H9 (cell line): ENCODE data around the gene ECHS1. TPM values are rescaled to one million over a fixed set of nuclear protein-coding genes. Genes with fewer than 3 reads are reported as not detected.
"Not testable (repeated sequence)": the region's sequence is repeated elsewhere in the genome, so short reads cannot be mapped to it uniquely, and the experiment has no call there.

Experiments used
- DNase-seq: peaks from one replicate; pipeline ENCODE4 v3.0.0-alpha.2; 2017
- H2AFZ ChIP-seq: one replicate; pipeline ENCODE4 v1.6.1; 2013; ENCODE audit warnings: mild to moderate bottlenecking, low read length, control low read depth, moderate library complexity
- H2AK5ac ChIP-seq: 2 replicates; pipeline ENCODE4 v1.6.1; 2013; ENCODE audit warnings: low read length, control low read depth, mixed read lengths; ENCODE audit not compliant: insufficient read length
- H2BK120ac ChIP-seq: one replicate; pipeline ENCODE4 v1.6.1; 2013; ENCODE audit warnings: low read depth, mild to moderate bottlenecking, low read length, control low read depth, inconsistent platforms; ENCODE audit not compliant: poor library complexity, severe bottlenecking
- H2BK12ac ChIP-seq: 2 replicates; pipeline ENCODE4 v1.6.1; 2013; ENCODE audit warnings: low read length, control low read depth, mixed read lengths, low read depth; ENCODE audit not compliant: insufficient read length
- H2BK15ac ChIP-seq: 2 replicates; pipeline ENCODE4 v1.6.1; 2013; ENCODE audit warnings: low read depth, low read length, control low read depth
- H2BK20ac ChIP-seq: one replicate; pipeline ENCODE4 v1.6.1; 2013; ENCODE audit warnings: low read depth, mild to moderate bottlenecking, low read length, control low read depth, inconsistent platforms; ENCODE audit not compliant: poor library complexity, severe bottlenecking
- H2BK5ac ChIP-seq: 2 replicates; pipeline ENCODE4 v1.6.1; 2013; ENCODE audit warnings: low read length, control low read depth, mixed read lengths; ENCODE audit not compliant: insufficient read length
- H3K14ac ChIP-seq: 2 replicates; pipeline ENCODE4 v1.6.1; 2013; ENCODE audit warnings: low read length, control low read depth; ENCODE audit not compliant: insufficient read depth
- H3K18ac ChIP-seq: 2 replicates; pipeline ENCODE4 v1.6.1; 2013; ENCODE audit warnings: low read depth, mild to moderate bottlenecking, mixed read lengths, low read length, control low read depth; ENCODE audit not compliant: insufficient read length
- H3K23ac ChIP-seq: 2 replicates; pipeline ENCODE4 v1.6.1; 2013; ENCODE audit warnings: low read length, control low read depth, mixed read lengths, low read depth; ENCODE audit not compliant: insufficient read length
- H3K23me2 ChIP-seq: 2 replicates; pipeline ENCODE4 v1.6.1; 2013; ENCODE audit warnings: low read depth, mild to moderate bottlenecking, mixed read lengths, low read length, control low read depth; ENCODE audit not compliant: insufficient read length, poor library complexity, severe bottlenecking
- H3K27ac ChIP-seq: 2 replicates; pipeline ENCODE4 v1.5.1; 2013; ENCODE audit warnings: low read length, control low read depth, mixed read lengths, low read depth; ENCODE audit not compliant: insufficient read length
- H3K27me3 ChIP-seq: 2 replicates; pipeline ENCODE4 v1.6.1; 2013; ENCODE audit warnings: low read length, control low read depth, inconsistent platforms; ENCODE audit not compliant: insufficient read depth
- H3K4ac ChIP-seq: 2 replicates; pipeline ENCODE4 v1.6.1; 2013; ENCODE audit warnings: low read depth, mild to moderate bottlenecking, control low read depth, inconsistent platforms, low read length, moderate library complexity
- H3K4me1 ChIP-seq: 2 replicates; pipeline ENCODE4 v1.6.1; 2013; ENCODE audit warnings: low read length, control low read depth, inconsistent platforms; ENCODE audit not compliant: insufficient read depth
- H3K4me2 ChIP-seq: 2 replicates; pipeline ENCODE4 v1.6.1; 2013; ENCODE audit warnings: low read length, control low read depth, mixed read lengths; ENCODE audit not compliant: insufficient read length, insufficient read depth
- H3K56ac ChIP-seq: 2 replicates; pipeline ENCODE4 v1.6.1; 2013; ENCODE audit warnings: low read depth, mild to moderate bottlenecking, mixed read lengths, low read length, control low read depth; ENCODE audit not compliant: insufficient read length
- H3K79me1 ChIP-seq: 2 replicates; pipeline ENCODE4 v1.6.1; 2013; ENCODE audit warnings: low read depth, mild to moderate bottlenecking, moderate library complexity, low read length, control low read depth, inconsistent platforms; ENCODE audit not compliant: insufficient read depth, poor library complexity, severe bottlenecking
- H3K79me2 ChIP-seq: 2 replicates; pipeline ENCODE4 v1.6.1; 2013; ENCODE audit warnings: low read length, control low read depth, inconsistent platforms; ENCODE audit not compliant: insufficient read depth
- H3K9ac ChIP-seq: 2 replicates; pipeline ENCODE4 v1.6.1; 2013; ENCODE audit warnings: low read length, control low read depth, mixed read lengths; ENCODE audit not compliant: insufficient read length; ENCODE audit errors: extremely low read depth
- H3K9me3 ChIP-seq: one replicate; pipeline ENCODE4 v1.6.1; 2013; ENCODE audit warnings: low read depth, low read length, inconsistent platforms; ENCODE audit not compliant: control insufficient read depth
- H3T11ph ChIP-seq: one replicate; pipeline ENCODE4 v1.6.1; 2013; ENCODE audit warnings: mild to moderate bottlenecking, low read length, control low read depth, inconsistent platforms
- H4K20me1 ChIP-seq: one replicate; pipeline ENCODE4 v1.6.1; 2013; ENCODE audit not compliant: control insufficient read depth, insufficient read length, insufficient read depth
- H4K5ac ChIP-seq: 2 replicates; pipeline ENCODE4 v1.6.1; 2013; ENCODE audit warnings: low read depth, mild to moderate bottlenecking, mixed read lengths, low read length, control low read depth; ENCODE audit not compliant: insufficient read length
- H4K8ac ChIP-seq: replicated peaks from 2 replicates; pipeline ENCODE4 v1.6.1; 2013; ENCODE audit warnings: low read length, control low read depth, mixed read lengths, low read depth; ENCODE audit not compliant: insufficient read length
- H4K91ac ChIP-seq: 2 replicates; pipeline ENCODE4 v1.6.1; 2013; ENCODE audit warnings: low read depth, mild to moderate bottlenecking, moderate library complexity, mixed read lengths, low read length, control low read depth; ENCODE audit not compliant: insufficient read length
- H3K27ac Mint-ChIP-seq, 3 experiments: 2 replicates in 2 of 3; 3 replicates in 1 of 3; pipeline ENCODE4 v1.8.0; 2020 to 2021; ENCODE audit warnings: mixed read lengths in 3 of 3, mild to moderate bottlenecking in 1 of 3, moderate library complexity in 1 of 3
- H3K27me3 Mint-ChIP-seq: 2 replicates; pipeline ENCODE4 v1.8.0; 2021; ENCODE audit warnings: low read depth, mild to moderate bottlenecking, moderate library complexity, mixed read lengths
- H3K36me3 Mint-ChIP-seq, 3 experiments: 2 replicates in 2 of 3; 3 replicates in 1 of 3; pipeline ENCODE4 v1.8.0; 2020 to 2021; ENCODE audit warnings: low read depth in 3 of 3, mixed read lengths in 3 of 3; ENCODE audit not compliant: insufficient read depth in 1 of 3
- H3K4me1 Mint-ChIP-seq, 2 experiments: 2 replicates each; pipeline ENCODE4 v1.8.0; 2020; ENCODE audit warnings: mixed read lengths in 2 of 2
- H3K4me3 Mint-ChIP-seq, 2 experiments: 2 replicates in 1 of 2; 3 replicates in 1 of 2; pipeline ENCODE4 v1.8.0; 2020 to 2021; ENCODE audit warnings: mild to moderate bottlenecking in 2 of 2, mixed read lengths in 2 of 2, moderate library complexity in 1 of 2
- H3K9me3 Mint-ChIP-seq, 2 experiments: 2 replicates in 1 of 2; 3 replicates in 1 of 2; pipeline ENCODE4 v1.8.0; 2020; ENCODE audit warnings: mild to moderate bottlenecking in 2 of 2, mixed read lengths in 2 of 2, moderate library complexity in 1 of 2
- CTCF ChIP-seq: fragments of 200-600 bp; sonication (generic); conservative IDR thresholded peaks from 3 replicates; pipeline ENCODE4 v1.8.0; 2021; ENCODE audit warnings: antibody characterized with exemption, mild to moderate bottlenecking
- WGBS: extraction: QIAGEN DNeasy Blood & Tissue Kit; methylation state at CpG from one replicate; pipeline ENCODE4 v1.1.7; 2013; ENCODE audit warnings: missing lambda C conversion rate, low lambda C conversion rate, mixed read lengths; ENCODE audit not compliant: insufficient read length; ENCODE audit errors: extremely low coverage; 5-methylcytosine and 5-hydroxymethylcytosine counted together
- total RNA-seq: library from RNA; stranded (reverse); gene quantifications from 2 replicates; pipeline ENCODE4 v1.2.1, GENCODE V29; 2021

Gene ECHS1
- total RNA-seq, 1 experiment from 2014 or later, result 94.1 TPM

GRCh38 chr10:133388236-133388972 is 15.2 kb upstream of the ECHS1 start:
- H2BK20ac ChIP-seq, result no peak overlapping the region
- no peak overlapping the region for H3K23ac ChIP-seq
- no peak overlapping the region for H4K5ac ChIP-seq
- no peak overlapping the region for H3K18ac ChIP-seq
- H3K27ac Mint-ChIP-seq, result peak overlapping the region in 2 of 3 experiments; percentile 33 to 65; a peak in 3 of 7 replicates
- H3K23me2 ChIP-seq, result no peaks in the 10 kb centered on the region
- H3K36me3 Mint-ChIP-seq, result peaks cover 0 to 6% (median 4%) of the 10 kb centered on the region in 3 experiments; a peak in 3 of 7 replicates
- H4K91ac ChIP-seq, result no peak overlapping the region
- DNase-seq, result peak; percentile 21
- no peak overlapping the region for H3K4me2 ChIP-seq
- no peak overlapping the region for H2BK15ac ChIP-seq
- H3K9me3 ChIP-seq, result no peaks in the 10 kb centered on the region
- H2AK5ac ChIP-seq, result no peak overlapping the region
- TF ChIP-seq CTCF, result no peak
- H3K27me3 ChIP-seq, result no peaks in the 10 kb centered on the region
- no CpG with 5 or more reads among the region's 17 CpGs for WGBS
- H2AFZ ChIP-seq, result no peak overlapping the region
- no peak overlapping the region for H3K14ac ChIP-seq
- no peak overlapping the region for H2BK12ac ChIP-seq
- H4K8ac ChIP-seq, result no peak overlapping the region
- H3K4me1 ChIP-seq, result no peaks in the 10 kb centered on the region
- no peak overlapping the region for H3K4ac ChIP-seq
- no peak overlapping the region for H2BK5ac ChIP-seq
- no peak overlapping the region for H2BK120ac ChIP-seq
- H3K56ac ChIP-seq, result no peak overlapping the region
- no peak overlapping the region for H3K9ac ChIP-seq
- peaks cover under 1 to 1% of the 10 kb centered on the region in 2 experiments; a peak in 3 of 4 replicates for H3K4me1 Mint-ChIP-seq
- no peaks in the 10 kb centered on the region for H4K20me1 ChIP-seq
- no peaks in the 10 kb centered on the region for H3K27me3 Mint-ChIP-seq
- H3K4me3 Mint-ChIP-seq, result no peak overlapping the region
- no peaks in the 10 kb centered on the region; a peak in 1 of 5 replicates for H3K9me3 Mint-ChIP-seq
- H3K79me2 ChIP-seq, result no peaks in the 10 kb centered on the region
- H3K27ac ChIP-seq, result no peak overlapping the region
- no peaks in the 10 kb centered on the region for H3K79me1 ChIP-seq
- H3T11ph ChIP-seq, result no peak overlapping the region

DNA sequence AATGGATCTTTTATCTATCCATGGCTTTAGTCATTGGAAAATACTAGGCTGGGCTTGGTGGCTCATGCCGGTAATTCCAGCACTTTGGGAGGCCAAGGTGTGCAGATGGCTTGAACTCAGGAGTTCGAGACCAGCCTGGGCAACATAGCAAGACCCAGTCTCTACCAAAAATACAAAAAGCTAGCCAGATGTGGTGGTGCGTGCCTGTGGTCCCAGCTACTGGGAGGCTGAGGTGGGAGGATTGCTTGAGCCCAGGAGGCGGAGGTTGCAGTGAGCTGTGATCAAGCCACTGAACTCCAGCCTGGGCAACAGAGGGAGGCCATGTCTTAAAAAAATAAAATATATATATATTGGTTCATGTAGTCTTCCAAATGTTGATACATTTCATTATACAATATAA is 13.8 kb upstream of the ECHS1 start:
- H3K27me3 Mint-ChIP-seq, DNase-seq, H3K27ac ChIP-seq, H2AK5ac ChIP-seq, H3K9me3 Mint-ChIP-seq, H3K4me1 ChIP-seq, H3K4me3 Mint-ChIP-seq, H2BK120ac ChIP-seq, H3K9me3 ChIP-seq, H3K27ac Mint-ChIP-seq, H2BK5ac ChIP-seq, H2BK12ac ChIP-seq, H2AFZ ChIP-seq, H3K79me1 ChIP-seq, H3K18ac ChIP-seq, H4K8ac ChIP-seq, H3K79me2 ChIP-seq, H2BK15ac ChIP-seq, H3K4me1 Mint-ChIP-seq, H4K20me1 ChIP-seq, H3K23me2 ChIP-seq, H3K4ac ChIP-seq, H3K27me3 ChIP-seq, H4K5ac ChIP-seq, H2BK20ac ChIP-seq, H3K56ac ChIP-seq, H3T11ph ChIP-seq, H3K4me2 ChIP-seq, H4K91ac ChIP-seq, H3K14ac ChIP-seq, H3K9ac ChIP-seq, H3K36me3 Mint-ChIP-seq, H3K23ac ChIP-seq: not testable (repeated sequence)
- WGBS, result no CpG with 5 or more reads among the region's 4 CpGs
